DMS79 treated with DMSO at 0.1 percent for 48 hours (cell line): ENCODE measurements around the gene AKAP17A.
"Not testable (repeated sequence)": the region's sequence is repeated elsewhere in the genome, so short reads cannot be mapped to it uniquely, and the experiment has no call there.

Experiments
- DNase-seq: peaks from one replicate; lab custom pipeline; 2025; lab: John Stamatoyannopoulos, UW

Gene AKAP17A, protein sequence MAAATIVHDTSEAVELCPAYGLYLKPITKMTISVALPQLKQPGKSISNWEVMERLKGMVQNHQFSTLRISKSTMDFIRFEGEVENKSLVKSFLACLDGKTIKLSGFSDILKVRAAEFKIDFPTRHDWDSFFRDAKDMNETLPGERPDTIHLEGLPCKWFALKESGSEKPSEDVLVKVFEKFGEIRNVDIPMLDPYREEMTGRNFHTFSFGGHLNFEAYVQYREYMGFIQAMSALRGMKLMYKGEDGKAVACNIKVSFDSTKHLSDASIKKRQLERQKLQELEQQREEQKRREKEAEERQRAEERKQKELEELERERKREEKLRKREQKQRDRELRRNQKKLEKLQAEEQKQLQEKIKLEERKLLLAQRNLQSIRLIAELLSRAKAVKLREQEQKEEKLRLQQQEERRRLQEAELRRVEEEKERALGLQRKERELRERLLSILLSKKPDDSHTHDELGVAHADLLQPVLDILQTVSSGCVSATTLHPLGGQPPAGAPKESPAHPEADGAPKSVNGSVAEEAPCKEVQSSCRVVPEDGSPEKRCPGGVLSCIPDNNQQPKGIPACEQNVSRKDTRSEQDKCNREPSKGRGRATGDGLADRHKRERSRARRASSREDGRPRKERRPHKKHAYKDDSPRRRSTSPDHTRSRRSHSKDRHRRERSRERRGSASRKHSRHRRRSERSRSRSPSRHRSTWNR

DNA sequence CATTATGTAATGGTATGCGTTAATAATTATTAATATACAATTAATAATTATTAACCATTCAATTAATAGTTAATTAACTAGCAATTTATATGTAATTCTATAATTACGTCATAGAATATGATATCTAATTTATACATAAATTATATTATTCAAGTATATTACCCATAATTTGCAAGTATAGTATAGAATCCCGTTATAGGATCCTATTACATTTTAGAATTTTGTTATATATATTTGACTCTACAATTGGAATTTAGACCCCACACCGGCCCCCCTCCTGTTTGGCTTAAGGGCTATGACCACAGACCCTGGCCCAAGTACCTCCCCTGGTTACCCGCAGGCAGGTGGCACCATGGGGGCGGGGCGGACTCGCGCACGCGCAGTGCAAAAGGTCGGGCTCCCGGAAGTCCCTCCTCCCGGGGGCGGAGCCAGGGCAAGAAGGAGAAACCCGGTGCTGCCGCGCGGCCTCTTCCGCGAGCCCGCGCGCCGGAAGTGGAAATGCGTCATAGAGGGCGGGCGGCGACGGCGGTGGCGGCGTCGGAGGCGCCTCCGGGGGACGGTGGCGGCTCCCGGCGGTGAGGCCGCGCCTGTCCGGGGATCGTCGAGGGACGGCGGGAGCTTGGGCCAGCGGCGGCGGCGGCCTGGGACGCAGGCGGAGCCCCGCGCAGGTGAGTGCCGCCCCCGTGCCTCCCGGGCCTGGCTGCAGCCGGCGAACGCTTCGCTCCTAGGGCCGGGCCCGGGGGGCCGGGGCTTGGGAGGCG lies at the start of gene AKAP17A:
Gene AKAP17A, plus strand, starts transcription at position 503 of the 761 bp plus-strand sequence. CDS start 1,859 bp downstream, outside the sequence.
- peak; percentile 70 for DNase-seq

DNA sequence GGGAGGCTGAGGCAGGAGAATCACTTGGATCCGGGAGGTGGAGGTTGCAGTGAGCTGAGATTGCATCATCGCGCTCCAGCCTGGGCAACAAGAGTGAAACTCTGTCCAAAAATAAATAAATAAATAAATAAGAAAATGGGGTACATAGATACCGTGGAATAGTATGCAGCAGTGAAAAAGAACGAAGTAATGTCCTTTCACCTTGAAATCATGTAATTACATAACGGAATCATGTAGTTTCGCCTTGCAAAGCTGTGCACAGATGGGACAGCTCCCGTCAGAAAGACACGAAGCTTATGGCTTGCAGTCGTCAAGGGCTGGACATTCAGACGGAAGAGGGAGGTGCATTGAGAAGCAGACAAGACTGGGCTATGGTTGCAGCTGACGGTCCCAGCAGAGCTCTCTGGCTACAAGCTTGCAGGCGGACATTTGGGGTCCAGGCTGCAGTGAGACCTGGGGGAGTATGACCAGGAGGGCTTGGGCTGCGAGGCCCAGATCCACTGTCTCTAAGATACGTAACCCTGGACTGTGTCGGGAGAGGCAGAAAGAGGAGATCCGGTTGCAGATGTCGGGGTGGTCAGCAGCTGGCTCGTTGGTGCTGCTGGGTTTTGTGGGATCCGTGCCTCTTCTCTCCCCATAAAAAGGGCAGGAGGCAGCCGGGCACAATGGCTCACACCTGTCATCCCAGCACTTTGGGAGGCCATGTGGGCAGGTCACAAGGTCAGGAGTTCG lies 48.2 kb upstream of the AKAP17A start:
- DNase-seq: no peak

DNA sequence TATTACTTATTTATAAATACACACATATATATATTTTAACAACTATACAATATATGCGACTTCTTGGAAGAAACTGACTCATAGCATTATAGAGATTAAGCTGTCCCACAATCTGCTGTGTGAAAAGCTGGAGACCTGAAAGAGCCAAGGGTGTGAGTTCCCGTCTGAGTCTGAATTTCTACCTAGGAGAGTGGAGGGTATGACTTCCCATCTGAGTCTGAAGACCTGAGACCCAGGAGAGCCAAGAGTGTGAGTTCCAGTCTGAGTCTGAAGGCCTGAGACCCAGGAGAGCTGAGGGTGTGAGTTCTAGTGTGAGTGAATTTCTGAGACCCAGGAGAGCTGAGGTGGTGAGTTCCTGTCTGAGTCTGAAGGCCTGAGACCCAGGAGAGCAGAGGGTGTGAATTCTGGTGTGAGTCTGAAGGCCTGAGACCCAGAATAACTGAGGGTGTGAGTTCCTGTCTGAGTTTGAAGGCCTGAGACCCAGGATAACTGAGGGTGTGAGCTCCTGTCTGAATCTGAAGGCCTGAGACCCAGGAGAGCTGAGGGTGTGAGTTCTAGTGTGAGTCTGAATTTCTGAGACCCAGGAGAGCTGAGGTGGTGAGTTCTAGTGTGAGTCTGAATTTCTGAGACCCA lies 45.5 kb upstream of the AKAP17A start:
- DNase-seq: no peak

DNA sequence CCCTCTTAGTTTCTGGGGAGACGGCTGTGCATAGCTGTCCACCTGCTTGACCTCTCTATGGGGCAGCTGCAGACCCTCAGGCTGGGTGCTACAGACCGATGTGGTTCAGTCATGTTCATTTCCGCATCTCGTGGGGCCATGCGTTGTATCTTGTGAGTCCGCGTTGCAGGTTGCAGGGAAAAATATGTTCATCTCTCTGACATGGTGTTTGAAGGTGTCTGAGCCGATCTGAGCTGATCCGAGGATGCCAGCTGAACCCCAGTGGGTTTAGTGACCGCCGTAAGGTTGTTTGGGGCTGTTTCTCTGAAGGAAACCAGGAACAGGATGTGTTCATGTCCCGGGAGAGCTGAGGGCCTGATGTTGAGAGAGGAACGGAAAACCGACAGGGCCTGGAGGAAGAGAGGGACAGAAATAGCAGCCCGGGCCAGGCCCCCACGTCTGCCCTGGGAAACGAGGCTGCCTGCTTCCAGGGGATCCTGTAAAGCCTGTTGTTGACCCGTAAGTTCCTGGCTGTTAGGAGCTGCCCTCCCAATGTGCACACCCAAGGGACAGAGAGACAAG lies 44.6 kb upstream of the AKAP17A start:
- DNase-seq: no peak

DNA sequence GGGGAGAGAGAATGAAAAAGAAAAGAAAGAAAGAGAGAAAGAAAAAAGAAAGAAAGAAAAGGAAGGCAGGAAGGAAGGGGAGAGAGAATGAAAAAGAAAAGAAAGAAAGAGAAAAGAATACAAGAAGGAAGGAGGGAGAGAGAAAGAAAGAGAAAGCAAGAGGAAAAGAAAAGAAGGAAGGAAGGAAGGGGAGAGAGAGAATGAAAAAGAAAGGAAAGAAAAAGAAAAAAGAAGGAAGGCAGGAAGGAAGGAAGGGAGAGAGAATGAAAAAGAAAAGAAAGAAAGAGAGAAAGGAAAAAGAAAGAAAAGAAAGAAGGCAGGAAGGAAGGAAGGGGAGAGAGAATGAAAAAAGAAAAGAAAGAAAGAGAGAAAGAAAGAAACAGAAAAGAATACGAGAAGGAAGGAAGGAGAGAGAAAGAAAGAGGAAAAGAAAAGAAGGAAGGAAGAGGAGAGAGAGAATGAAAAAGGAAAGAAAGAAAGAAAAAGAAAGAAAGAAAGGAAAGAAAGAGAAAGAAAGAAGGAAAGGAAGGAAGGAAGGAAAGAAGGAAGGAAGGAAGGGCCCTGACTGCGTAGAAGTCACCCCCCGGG lies 39.4 kb upstream of the AKAP17A start:
- DNase-seq: no peak

DNA sequence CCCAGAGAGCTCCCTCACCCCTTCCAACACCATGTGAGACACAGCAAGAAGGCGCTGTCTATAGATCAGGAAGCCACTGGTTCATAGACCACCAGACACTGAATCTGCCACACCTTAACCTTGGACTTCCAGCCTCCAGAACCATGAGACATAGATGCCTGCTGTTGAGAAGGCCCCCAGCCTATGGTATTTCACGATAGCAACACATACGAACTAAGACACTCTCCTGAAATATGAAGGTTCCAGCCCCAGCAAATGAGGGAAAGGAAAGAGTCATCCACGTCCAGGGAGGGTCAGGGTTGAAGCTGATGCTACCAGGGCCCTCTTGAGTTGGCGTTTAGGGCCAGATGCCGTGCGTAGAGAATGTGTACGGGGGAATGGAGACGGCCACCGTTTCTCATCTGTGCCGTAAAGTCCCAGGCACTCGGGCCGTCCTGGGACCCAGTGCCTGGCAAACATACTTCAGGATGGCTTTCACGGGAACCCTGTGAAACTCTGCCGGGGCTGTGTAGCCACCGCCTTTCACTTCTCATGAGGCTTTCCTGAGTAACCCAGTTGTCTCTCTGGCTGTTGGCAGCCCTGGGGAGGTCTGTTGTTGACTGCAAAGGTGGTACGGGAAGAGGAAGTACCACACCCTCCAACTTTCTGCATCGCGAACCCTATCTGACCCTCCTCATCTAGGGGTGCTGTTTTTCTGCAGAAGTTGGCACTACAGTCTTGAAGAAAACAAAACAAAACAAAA lies 36.8 kb upstream of the AKAP17A start:
- DNase-seq: no peak

DNA sequence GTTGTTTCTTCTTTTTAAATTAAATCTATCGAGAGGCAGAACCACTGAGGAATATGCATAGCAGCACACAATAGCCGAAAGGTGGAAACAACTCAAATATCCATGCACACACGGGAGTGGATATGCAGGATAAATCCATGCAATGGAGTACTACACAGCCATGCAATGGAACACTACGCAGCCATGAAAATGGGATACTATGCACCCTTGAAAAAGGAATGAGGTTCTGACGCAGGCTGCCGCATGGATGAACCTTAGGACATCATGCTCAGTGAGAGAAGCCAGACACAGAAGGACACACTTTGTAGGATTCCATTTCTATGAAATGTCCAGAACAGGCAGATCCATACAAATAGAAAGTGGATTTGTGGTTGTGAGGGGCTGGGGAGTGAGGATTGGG lies 36.0 kb upstream of the AKAP17A start:
- no peak for DNase-seq

- DNase-seq: not testable (repeated sequence)
These were observed 34.0 kb upstream of the AKAP17A start for GRCh38 chrX:1557442-1557841.

GRCh38 chrX:1558761-1559468 lies 32.5 kb upstream of the AKAP17A start:
- DNase-seq: no peak

DNA sequence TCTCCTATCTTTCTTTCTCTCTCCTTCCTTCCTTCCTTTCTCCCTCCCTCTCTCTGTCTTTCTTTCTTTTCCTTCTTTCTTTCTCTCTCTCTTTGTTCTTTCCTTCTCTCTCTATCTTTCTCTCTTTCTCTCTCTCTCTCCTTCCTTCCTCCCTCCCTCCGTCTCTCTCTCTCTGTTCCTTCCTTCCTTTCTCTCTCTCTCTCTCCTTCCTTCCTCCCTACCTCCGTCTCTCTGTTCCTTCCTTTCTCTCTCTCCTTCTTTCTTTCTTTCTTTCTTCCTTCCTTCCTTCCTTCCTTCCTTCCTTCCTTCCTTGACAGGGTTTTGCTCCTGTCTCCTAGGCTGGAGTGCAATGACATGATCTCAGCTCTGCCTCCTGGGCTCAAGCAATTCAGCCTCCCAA lies 30.2 kb upstream of the AKAP17A start:
- DNase-seq: no peak

DNA sequence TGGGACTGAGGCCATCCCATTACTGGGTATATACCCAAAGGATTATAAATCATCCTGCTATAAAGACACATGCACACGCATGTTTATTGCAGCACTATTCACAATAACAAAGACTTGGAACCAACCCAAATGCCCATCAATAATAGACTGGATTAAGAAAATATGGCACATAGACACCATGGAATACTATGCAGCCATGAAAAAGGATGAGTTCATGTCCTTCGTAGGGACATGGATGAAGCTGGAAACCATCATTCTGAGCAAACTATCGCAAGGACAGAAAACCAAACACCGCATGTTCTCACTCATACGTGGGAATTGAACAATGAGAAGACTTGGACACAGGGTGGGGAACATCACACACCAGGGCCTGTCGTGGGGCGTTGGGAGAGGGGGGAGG lies 27.3 kb upstream of the AKAP17A start:
- not testable (repeated sequence) for DNase-seq

DNA sequence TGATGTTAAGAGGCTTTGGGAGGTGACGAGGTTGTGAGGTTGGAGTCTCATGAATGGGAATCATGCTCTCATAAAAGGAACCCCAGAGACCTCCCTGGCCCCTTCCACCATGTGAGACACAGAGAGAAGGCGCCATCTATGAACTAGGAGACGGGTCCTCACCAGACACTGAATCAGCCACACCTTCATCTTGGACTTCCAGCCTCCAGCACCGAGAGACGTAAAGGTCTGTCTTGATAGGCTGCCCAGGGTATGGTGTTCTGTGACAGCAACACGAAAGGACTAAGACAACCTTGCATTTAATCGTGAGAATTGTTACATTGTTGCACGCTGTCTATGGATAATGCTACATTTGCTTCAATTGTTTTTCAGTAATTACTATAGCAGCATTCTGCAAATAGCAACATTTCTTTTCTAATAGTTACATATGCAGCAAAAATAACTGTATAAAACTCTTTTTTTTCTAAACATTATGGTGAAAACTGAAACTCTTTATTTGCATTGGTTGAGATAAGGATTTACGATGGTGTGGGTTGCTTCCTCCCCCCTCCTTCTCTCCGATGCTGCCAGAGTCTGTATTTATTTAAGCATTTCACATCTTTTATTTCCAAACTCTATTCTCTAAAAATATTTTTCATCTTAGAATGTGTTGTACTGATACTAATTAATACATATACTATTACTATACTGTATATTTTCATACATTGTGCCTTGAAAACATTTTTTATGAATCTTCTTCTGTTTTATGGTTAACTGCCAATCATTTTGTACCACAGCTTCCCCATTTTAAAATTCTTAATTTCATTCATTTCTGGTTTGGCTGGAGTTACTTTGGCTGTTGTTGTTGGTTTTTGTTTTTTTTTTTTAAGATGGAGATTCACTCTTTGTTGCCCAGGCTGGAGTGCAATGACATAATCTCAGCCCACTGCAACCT lies 26.4 kb upstream of the AKAP17A start:
- DNase-seq: no peak

DNA sequence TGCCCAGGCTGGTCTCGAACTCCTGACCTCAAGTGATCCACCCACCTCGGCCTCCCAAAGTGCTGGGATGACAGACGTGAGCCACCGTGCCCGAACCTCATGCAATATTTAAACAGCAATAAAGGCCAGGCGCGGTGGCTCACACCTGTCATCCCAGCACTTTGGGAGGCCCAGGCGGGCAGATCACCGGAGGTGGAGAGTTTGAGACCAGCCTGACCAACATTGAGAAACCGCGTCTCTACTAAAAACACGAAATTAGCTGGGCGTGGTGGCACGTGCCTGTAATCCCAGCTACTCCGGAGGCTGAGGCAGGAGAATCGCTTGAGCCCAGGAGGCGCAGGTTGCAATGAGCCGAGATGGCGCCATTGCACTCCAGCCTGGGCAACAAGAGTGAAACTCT lies 17.2 kb upstream of the AKAP17A start:
- DNase-seq: not testable (repeated sequence)

GRCh38 chrX:1576201-1576992 lies 15.0 kb upstream of the AKAP17A start:
- no peak for DNase-seq

GRCh38 chrX:1577845-1578244 lies 13.6 kb upstream of the AKAP17A start:
- no peak for DNase-seq

GRCh38 chrX:1578511-1579173 lies 12.8 kb upstream of the AKAP17A start:
- no peak for DNase-seq

- peak; percentile 6 for DNase-seq
These were observed 10.3 kb upstream of the AKAP17A start for GRCh38 chrX:1581132-1581531.
